ENCODE data around the gene AUH.

DNA sequence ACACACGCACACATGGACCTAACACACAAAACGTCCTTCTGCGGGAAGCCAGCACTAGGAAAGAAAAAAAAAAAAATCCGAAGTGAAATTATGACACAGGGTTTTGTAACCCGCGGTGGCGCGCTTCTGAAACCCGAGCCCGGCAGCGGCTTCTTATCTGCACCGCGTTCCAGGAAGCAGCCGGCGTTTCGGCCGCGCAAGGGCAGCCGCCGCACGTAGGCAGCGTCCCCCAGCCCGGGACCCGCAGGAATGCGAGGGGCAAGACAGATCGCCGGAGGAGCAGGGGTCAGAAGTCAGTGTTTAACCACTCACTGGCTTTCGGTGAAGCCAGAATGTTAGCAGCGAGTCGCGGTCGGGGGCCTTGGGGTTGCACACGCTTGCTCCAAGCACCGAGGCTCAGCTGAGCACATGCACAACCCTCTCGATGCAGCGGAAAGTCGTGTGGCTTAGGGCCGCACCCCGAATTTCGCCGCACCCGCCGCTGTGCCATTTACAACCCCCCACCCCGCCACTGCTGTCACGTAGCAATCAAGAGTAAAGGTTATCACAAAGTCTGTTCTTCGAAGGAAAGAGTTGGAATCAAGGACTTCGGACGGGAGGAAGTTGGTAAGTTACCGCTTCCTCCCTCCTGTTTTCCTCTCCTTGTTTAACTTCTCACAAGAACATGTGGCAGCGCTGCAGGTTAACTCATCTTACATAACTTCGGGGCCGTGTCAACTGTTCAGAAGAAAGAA is 167.9 kb downstream of the AUH start:
- TF ChIP-seq EZH2 (IDR thresholded peaks at IDR 0.05), result no peak
- TF ChIP-seq FOXP2 (optimal IDR thresholded peaks at IDR 0.05; ENCODE audit: control extremely low read depth, extremely low read length, insufficient read depth), result no peak
